ENCODE measurements around the gene SMIM12.

- no peak for TF ChIP-seq CTCF (IDR thresholded peaks at IDR 0.05)
- no peak for TF ChIP-seq POLR2A (IDR thresholded peaks at IDR 0.05)
These were observed 34.6 kb downstream of the SMIM12 start for GRCh38 chr1:34824817-34825454.
